Measurements from ENCODE around the gene EFNA2.
A peak's percentile ranks its signal among the peaks of the same experiment; 100 is the strongest.

Gene EFNA2

GRCh38 chr19:1261538-1261797 is 24.2 kb upstream of the EFNA2 start:
- no peak for TF ChIP-seq CTCF (IDR thresholded peaks at IDR 0.05; ENCODE audit: extremely low read depth, insufficient read depth, missing control alignments)

GRCh38 chr19:1261798-1262622 is 23.7 kb upstream of the EFNA2 start:
- peak; percentile 35 for DNase-seq (ENCODE audit: low spot score)
- in situ Hi-C loops (cut with MboI; ENCODE audit: low pct_unique_long_range_greater_than_20kb, low sequenced_read_pairs, unreplicated experiment): no loop called here

More at GRCh38 chr19:1261538-1261797, 24.2 kb upstream of the EFNA2 start:
- in situ Hi-C loops (cut with MboI; ENCODE audit: low pct_unique_long_range_greater_than_20kb, low sequenced_read_pairs, unreplicated experiment): no loop called here
- no peak for DNase-seq (ENCODE audit: low spot score)

GRCh38 chr19:1262623-1263123 is 23.0 kb upstream of the EFNA2 start:
- in situ Hi-C loops (cut with MboI; ENCODE audit: low pct_unique_long_range_greater_than_20kb, low sequenced_read_pairs, unreplicated experiment): no loop called here
- no peak for DNase-seq (ENCODE audit: low spot score)
- TF ChIP-seq CTCF (IDR thresholded peaks at IDR 0.05; ENCODE audit: extremely low read depth, insufficient read depth, missing control alignments): no peak

More at GRCh38 chr19:1261798-1262622, 23.7 kb upstream of the EFNA2 start:
- TF ChIP-seq CTCF (IDR thresholded peaks at IDR 0.05; ENCODE audit: extremely low read depth, insufficient read depth, missing control alignments): no peak

- peak; percentile 45 for DNase-seq (ENCODE audit: low spot score)
- in situ Hi-C loops (cut with MboI; ENCODE audit: low pct_unique_long_range_greater_than_20kb, low sequenced_read_pairs, unreplicated experiment): no loop called here
- TF ChIP-seq CTCF (IDR thresholded peaks at IDR 0.05; ENCODE audit: extremely low read depth, insufficient read depth, missing control alignments): no peak
These were observed 22.5 kb upstream of the EFNA2 start for GRCh38 chr19:1263188-1263587.

GRCh38 chr19:1264801-1265614 is 20.7 kb upstream of the EFNA2 start:
- TF ChIP-seq CTCF (IDR thresholded peaks at IDR 0.05; ENCODE audit: extremely low read depth, insufficient read depth, missing control alignments): no peak
- peak; percentile 66 for DNase-seq (ENCODE audit: low spot score)
- in situ Hi-C loops (cut with MboI; ENCODE audit: low pct_unique_long_range_greater_than_20kb, low sequenced_read_pairs, unreplicated experiment): no loop called here

- in situ Hi-C loops (cut with MboI; ENCODE audit: low pct_unique_long_range_greater_than_20kb, low sequenced_read_pairs, unreplicated experiment): no loop called here
- no peak for TF ChIP-seq CTCF (IDR thresholded peaks at IDR 0.05; ENCODE audit: extremely low read depth, insufficient read depth, missing control alignments)
- DNase-seq (ENCODE audit: low spot score): peak; percentile 33
These were observed 20.0 kb upstream of the EFNA2 start for GRCh38 chr19:1265615-1266128.
